Measurements from ENCODE around the gene ANKS6.

The ANKS6 gene

GRCh38 chr9:98736226-98736625, 60.1 kb downstream of the ANKS6 start:
- in situ Hi-C loops (cut with MboI; ENCODE audit: low pct_unique_long_range_greater_than_20kb, low sequenced_read_pairs, unreplicated experiment), result no loop called here
- DNase-seq (ENCODE audit: low spot score), result no peak
- no peak for TF ChIP-seq CTCF (IDR thresholded peaks at IDR 0.05; ENCODE audit: extremely low read depth, insufficient read depth, missing control alignments)

- no peak for DNase-seq (ENCODE audit: low spot score)
- in situ Hi-C loops (cut with MboI; ENCODE audit: low pct_unique_long_range_greater_than_20kb, low sequenced_read_pairs, unreplicated experiment), result no loop called here
- TF ChIP-seq CTCF (IDR thresholded peaks at IDR 0.05; ENCODE audit: extremely low read depth, insufficient read depth, missing control alignments), result no peak
These were observed 63.6 kb downstream of the ANKS6 start for GRCh38 chr9:98732801-98733200.

DNA sequence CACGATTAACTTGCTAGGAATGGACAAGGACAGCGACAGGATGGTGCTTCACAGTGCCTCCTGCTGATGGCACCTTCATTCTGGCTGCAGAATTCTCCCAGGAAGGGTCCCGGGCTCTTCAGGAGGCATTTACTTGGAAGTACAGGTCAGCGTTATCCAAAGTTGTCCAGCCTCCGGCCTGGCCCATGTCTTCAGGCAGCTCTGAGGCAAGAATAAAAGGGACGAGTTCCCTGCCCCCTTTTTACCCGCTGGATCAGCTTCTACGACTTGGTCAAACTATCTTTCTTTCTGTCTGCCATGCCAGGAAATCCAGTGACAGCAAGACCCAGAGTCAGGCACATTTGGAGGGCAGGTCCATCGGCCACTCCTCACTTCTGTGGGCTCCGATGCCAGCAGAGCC, 64.3 kb downstream of the ANKS6 start:
- DNase-seq (ENCODE audit: low spot score), result no peak
- no peak for TF ChIP-seq CTCF (IDR thresholded peaks at IDR 0.05; ENCODE audit: extremely low read depth, insufficient read depth, missing control alignments)
- in situ Hi-C loops (cut with MboI; ENCODE audit: low pct_unique_long_range_greater_than_20kb, low sequenced_read_pairs, unreplicated experiment), result no loop called here

GRCh38 chr9:98730871-98731270, 65.5 kb downstream of the ANKS6 start:
- DNase-seq (ENCODE audit: low spot score), result no peak
- in situ Hi-C loops (cut with MboI; ENCODE audit: low pct_unique_long_range_greater_than_20kb, low sequenced_read_pairs, unreplicated experiment), result no loop called here
- TF ChIP-seq CTCF (IDR thresholded peaks at IDR 0.05; ENCODE audit: extremely low read depth, insufficient read depth, missing control alignments), result no peak

GRCh38 chr9:98728500-98728899, 67.9 kb downstream of the ANKS6 start:
- no peak for DNase-seq (ENCODE audit: low spot score)
- in situ Hi-C loops (cut with MboI; ENCODE audit: low pct_unique_long_range_greater_than_20kb, low sequenced_read_pairs, unreplicated experiment), result no loop called here
- TF ChIP-seq CTCF (IDR thresholded peaks at IDR 0.05; ENCODE audit: extremely low read depth, insufficient read depth, missing control alignments), result no peak

- in situ Hi-C loops (cut with MboI; ENCODE audit: low pct_unique_long_range_greater_than_20kb, low sequenced_read_pairs, unreplicated experiment), result no loop called here
- TF ChIP-seq CTCF (IDR thresholded peaks at IDR 0.05; ENCODE audit: extremely low read depth, insufficient read depth, missing control alignments), result no peak
- no peak for DNase-seq (ENCODE audit: low spot score)
These were observed 68.9 kb downstream of the ANKS6 start for GRCh38 chr9:98727428-98727827.

- no peak for TF ChIP-seq CTCF (IDR thresholded peaks at IDR 0.05; ENCODE audit: extremely low read depth, insufficient read depth, missing control alignments)
- in situ Hi-C loops (cut with MboI; ENCODE audit: low pct_unique_long_range_greater_than_20kb, low sequenced_read_pairs, unreplicated experiment), result no loop called here
- no peak for DNase-seq (ENCODE audit: low spot score)
These were observed 69.6 kb downstream of the ANKS6 start for GRCh38 chr9:98726735-98727134.

Data from GM13977 (cell line).